Measurements from ENCODE around the gene ATP10A. TPM values are rescaled to one million over a fixed set of nuclear protein-coding genes. Genes with fewer than 3 reads are reported as not detected.

The ATP10A gene
- polyA plus RNA-seq, 3 donors = 0.71 to 3.9 (median 0.92) TPM

GRCh38 chr15:25675396-25675795 lies 187.7 kb downstream of the ATP10A start:
- Mint-ChIP-seq H3K4me1 (peaks cover 2% of the 10 kb centered on the region), H3K9me3 (peaks cover 0 to 2% (median 0%) of the 10 kb centered on the region in 7 donors), H3K4me3 (no peak overlapping the region), H3K36me3 (peaks cover 9 to 10% of the 10 kb centered on the region in 2 donors), H3K27me3 (ENCODE audit: low read depth in 3 of 3) (peaks cover 8 to 21% (median 17%) of the 10 kb centered on the region in 3 donors), H3K27ac (no peak overlapping the region)
- H2AFZ ChIP-seq (ENCODE audit: insufficient read depth, low read depth, low read length, poor library complexity, severe bottlenecking) = no peak overlapping the region
- no peak overlapping the region for H3K4me2 ChIP-seq (replicated peaks; ENCODE audit: extremely low read depth, low read length, poor library complexity, severe bottlenecking)
- WGBS (ENCODE audit: insufficient coverage) = 94% methylated on average over 7 of the region's 8 CpGs
- H3K4me1 ChIP-seq (ENCODE audit: control insufficient read depth in 1 of 2, insufficient read depth in 2 of 2, low read length in 2 of 2) = no peaks in the 10 kb centered on the region
- no peak for TF ChIP-seq CTCF (IDR thresholded peaks at IDR 0.05)
- H3K4me3 ChIP-seq (replicated peaks in 1 of 3; ENCODE audit: low read depth in 2 of 3, low read length in 3 of 3) = no peak overlapping the region
- H3K9ac ChIP-seq (ENCODE audit: insufficient read depth, low read length, poor library complexity, severe bottlenecking) = no peak overlapping the region
- peaks cover 0 to 15% of the 10 kb centered on the region in 2 donors for H3K36me3 ChIP-seq (replicated peaks in 1 of 2; ENCODE audit: control insufficient read depth in 1 of 2, insufficient read depth in 2 of 2, low read length in 2 of 2)
- H4K20me1 ChIP-seq (ENCODE audit: insufficient read depth, low read length) = no peaks in the 10 kb centered on the region
- H3K27ac ChIP-seq (ENCODE audit: low read depth in 1 of 2, low read length in 2 of 2) = no peak overlapping the region
- H3K9me3 ChIP-seq (replicated peaks in 1 of 2; ENCODE audit: control insufficient read depth in 1 of 2, insufficient read depth in 1 of 2, low read length in 2 of 2) = no peaks in the 10 kb centered on the region
- intact Hi-C loops (cut with micrococcal nuclease) = no loop called here
- H3K27me3 ChIP-seq (ENCODE audit: control insufficient read depth in 2 of 2, insufficient read depth in 2 of 2, low read length in 2 of 2) = peaks cover 4 to 10% of the 10 kb centered on the region in 2 donors
- no peaks in the 10 kb centered on the region for H3K79me2 ChIP-seq (ENCODE audit: insufficient read depth, low read length)
- no peak for DNase-seq

- Histone ChIP-seq H3K27me3 (ENCODE audit: control insufficient read depth in 2 of 2, insufficient read depth in 2 of 2, low read length in 2 of 2) (peaks cover 9 to 15% of the 10 kb centered on the region in 2 donors), H3K4me1 (ENCODE audit: control insufficient read depth in 1 of 2, insufficient read depth in 2 of 2, low read length in 2 of 2) (no peaks in the 10 kb centered on the region), H4K20me1 (ENCODE audit: insufficient read depth, low read length) (no peaks in the 10 kb centered on the region), H2AFZ (ENCODE audit: insufficient read depth, low read depth, low read length, poor library complexity, severe bottlenecking) (no peak overlapping the region), H3K36me3 (replicated peaks in 1 of 2; ENCODE audit: control insufficient read depth in 1 of 2, insufficient read depth in 2 of 2, low read length in 2 of 2) (peaks cover 0 to 11% of the 10 kb centered on the region in 2 donors), H3K9me3 (replicated peaks in 1 of 2; ENCODE audit: control insufficient read depth in 1 of 2, insufficient read depth in 1 of 2, low read length in 2 of 2) (no peaks in the 10 kb centered on the region), H3K9ac (ENCODE audit: insufficient read depth, low read length, poor library complexity, severe bottlenecking) (no peak overlapping the region), H3K27ac (ENCODE audit: low read depth in 1 of 2, low read length in 2 of 2) (no peak overlapping the region), H3K4me3 (replicated peaks in 1 of 3; ENCODE audit: low read depth in 2 of 3, low read length in 3 of 3) (no peak overlapping the region), H3K4me2 (replicated peaks; ENCODE audit: extremely low read depth, low read length, poor library complexity, severe bottlenecking) (no peak overlapping the region), H3K79me2 (ENCODE audit: insufficient read depth, low read length) (no peaks in the 10 kb centered on the region)
- intact Hi-C loops (cut with micrococcal nuclease) = no loop called here
- TF ChIP-seq CTCF (IDR thresholded peaks at IDR 0.05) = no peak
- Mint-ChIP-seq H3K4me3 (no peak overlapping the region), H3K36me3 (peaks cover 7 to 9% of the 10 kb centered on the region in 2 donors), H3K27ac (no peak overlapping the region), H3K4me1 (peaks cover 2% of the 10 kb centered on the region), H3K9me3 (peaks cover 0 to 2% (median 0%) of the 10 kb centered on the region in 7 donors), H3K27me3 (ENCODE audit: low read depth in 3 of 3) (peaks cover 13 to 26% (median 22%) of the 10 kb centered on the region in 3 donors)
- no peak for DNase-seq
- 94% methylated on average over 9 of the region's 12 CpGs for WGBS (ENCODE audit: insufficient coverage)
Measured at GRCh38 chr15:25674913-25675312, 188.2 kb downstream of the ATP10A start.

Data from CD14-positive monocyte (primary cell).